ENCODE measurements around the gene RASA3. TPM values are rescaled to one million over a fixed set of nuclear protein-coding genes. Genes with fewer than 3 reads are reported as not detected.
"Not testable (repeated sequence)": the region's sequence is repeated elsewhere in the genome, so short reads cannot be mapped to it uniquely, and the experiment has no call there.

Gene RASA3
- total and polyA plus RNA-seq, 9 of the 15 experiments (the other 6 are each of a cell fraction or from before 2014, with no cell fraction given): 0.72 to 25.3 (median 14.4) TPM

- WGBS (ENCODE audit: insufficient coverage, low coverage, missing lambda C conversion rate): 100% methylated on average over 4 of the region's 20 CpGs
Measured at GRCh38 chr13:114117341-114117874, 15.0 kb downstream of the RASA3 start.

GRCh38 chr13:114116734-114117133, 15.7 kb downstream of the RASA3 start:
- no peaks in the 10 kb centered on the region for H3K9me3 ChIP-seq (replicated peaks; ENCODE audit: control insufficient read depth, insufficient read depth, low read depth, low read length)
- DNase-seq (ENCODE audit: extremely low read depth in 1 of 4, low spot score in 3 of 4) (no peak), ATAC-seq (no peak), FAIRE-seq (no peak)
- H3K9me1 ChIP-seq (ENCODE audit: control insufficient read depth, insufficient read depth, low read length): peaks cover 3% of the 10 kb centered on the region
- intact Hi-C loops (cut with micrococcal nuclease): no loop called here
- BruUV-seq (replicated peaks): no TSS peak
- H3K4me3 ChIP-seq: no peak overlapping the region
- H3K36me3 ChIP-seq (ENCODE audit: control insufficient read depth, insufficient read depth, low read length): peaks cover 9% of the 10 kb centered on the region; the same call in 1 of the 3 replicates
- in situ Hi-C loops (cut with MboI): no loop called here
- H2AFZ ChIP-seq (ENCODE audit: low read depth, low read length): no peak overlapping the region
- no peaks in the 10 kb centered on the region for H3K27me3 ChIP-seq (ENCODE audit: control insufficient read depth in 2 of 2, insufficient read depth in 2 of 2, low read length in 2 of 2)
- WGBS (ENCODE audit: insufficient coverage, low coverage, missing lambda C conversion rate): 93% methylated on average over 5 of the region's 17 CpGs
- ChIA-PET CTCF (ENCODE audit: low intra/inter-chr PET ratio) (no interaction called here), POLR2A (no interaction called here)
- H4K20me1 ChIP-seq (replicated peaks; ENCODE audit: control insufficient read depth, insufficient read depth, low read length): 0 out of 2 replicates have a peak, but pooled peaks cover 4% of the 10 kb centered on the region
- peaks cover 42% of the 10 kb centered on the region for H3K79me2 ChIP-seq (ENCODE audit: control insufficient read depth, insufficient read depth, low read length)
- H3K4me2 ChIP-seq (ENCODE audit: insufficient read depth, low read length): no peak overlapping the region
- H3K27ac ChIP-seq (ENCODE audit: extremely low read depth, low read depth, low read length): no peak overlapping the region
- peaks cover 18 to 48% of the 10 kb centered on the region in 2 experiments for H3K4me1 ChIP-seq (replicated peaks in 1 of 2; ENCODE audit: control insufficient read depth in 2 of 2, insufficient read depth in 2 of 2, low read length in 2 of 2)
- no peak for TF ChIP-seq TBP (optimal IDR thresholded peaks at IDR 0.05; ENCODE audit: low read depth, low read length)
- no peak for TF ChIP-seq MCM2 (IDR thresholded peaks at IDR 0.05; ENCODE audit: low read depth)
- no peak for TF ChIP-seq PKNOX1 (IDR thresholded peaks at IDR 0.05)
- TF ChIP-seq HOMEZ (CRISPR knock-in tag; IDR thresholded peaks at IDR 0.05): no peak
- TF ChIP-seq RAD21 (CRISPR knock-in tag; conservative IDR thresholded peaks at IDR 0.05 in 1 of 2, IDR thresholded peaks at IDR 0.05 in 1 of 2): no peak
- no peak for TF ChIP-seq ZNF695 (CRISPR knock-in tag; IDR thresholded peaks at IDR 0.05)
- no peak for TF ChIP-seq CREB3L1 (IDR thresholded peaks at IDR 0.05; ENCODE audit: borderline replicate concordance, low read depth)
- no peak for TF ChIP-seq ZBTB34 (CRISPR knock-in tag; IDR thresholded peaks at IDR 0.05)
- no peak overlapping the region for H3K9ac ChIP-seq (ENCODE audit: insufficient read depth in 1 of 2, low read depth in 2 of 2, low read length in 2 of 2)

More at GRCh38 chr13:114117341-114117874, 15.0 kb downstream of the RASA3 start:
- Histone ChIP-seq H3K79me2 (ENCODE audit: control insufficient read depth, insufficient read depth, low read length) (peaks cover 48% of the 10 kb centered on the region), H3K4me1 (replicated peaks in 1 of 2; ENCODE audit: control insufficient read depth in 2 of 2, insufficient read depth in 2 of 2, low read length in 2 of 2) (peaks cover 20 to 50% of the 10 kb centered on the region in 2 experiments)
- POLR2A ChIA-PET; intact Hi-C loops (cut with micrococcal nuclease); H3K36me3 ChIP-seq (ENCODE audit: control insufficient read depth, insufficient read depth, low read length); in situ Hi-C loops (cut with MboI); H3K9ac ChIP-seq (ENCODE audit: insufficient read depth in 1 of 2, low read depth in 2 of 2, low read length in 2 of 2); H3K9me3 ChIP-seq (replicated peaks; ENCODE audit: control insufficient read depth, insufficient read depth, low read depth, low read length); BruUV-seq (replicated peaks); H3K4me3 ChIP-seq; H3K4me2 ChIP-seq (ENCODE audit: insufficient read depth, low read length); H3K27ac ChIP-seq (ENCODE audit: extremely low read depth, low read depth, low read length); H4K20me1 ChIP-seq (replicated peaks; ENCODE audit: control insufficient read depth, insufficient read depth, low read length); H3K9me1 ChIP-seq (ENCODE audit: control insufficient read depth, insufficient read depth, low read length); DNase-seq (ENCODE audit: extremely low read depth in 1 of 4, low spot score in 3 of 4); H2AFZ ChIP-seq (ENCODE audit: low read depth, low read length); FAIRE-seq; CTCF ChIA-PET (ENCODE audit: low intra/inter-chr PET ratio); H3K27me3 ChIP-seq (ENCODE audit: control insufficient read depth in 2 of 2, insufficient read depth in 2 of 2, low read length in 2 of 2); ATAC-seq: not testable (repeated sequence)

Data from K562 (cell line).